DMS53 treated with DMSO at 0.1 percent for 48 hours (cell line): Measurements from ENCODE around the gene EFHC2.
"Not testable (repeated sequence)": the region's sequence is repeated elsewhere in the genome, so short reads cannot be mapped to it uniquely, and the experiment has no call there.

Experiments used
- DNase-seq: peaks from one replicate; lab custom pipeline; 2025; ENCODE audit not compliant: unreplicated experiment; lab: John Stamatoyannopoulos, UW

EFHC2 gene

DNA sequence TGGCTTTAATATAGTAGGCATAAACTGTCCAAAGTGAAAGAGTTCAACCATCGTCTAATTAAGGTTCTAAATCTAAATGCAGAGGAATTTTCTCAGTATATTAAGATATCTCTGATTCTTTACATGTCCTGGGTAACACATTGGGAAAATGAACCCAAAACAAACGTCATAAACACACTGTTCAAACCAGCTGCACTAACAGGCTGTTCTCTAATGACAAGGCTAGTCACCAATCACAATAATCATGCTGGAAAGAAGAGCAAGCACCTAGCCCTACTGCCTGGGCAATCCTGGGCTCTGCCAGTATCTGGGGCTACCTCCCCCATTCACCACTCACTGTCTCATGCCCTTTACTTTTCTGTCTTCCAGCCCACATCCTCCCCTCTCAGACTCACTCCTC is 107.9 kb downstream of the EFHC2 start:
- DNase-seq: no peak

GRCh38 chrX:44234541-44234940 is 108.9 kb downstream of the EFHC2 start:
- DNase-seq: no peak

- no peak for DNase-seq
These were observed 109.4 kb downstream of the EFHC2 start for GRCh38 chrX:44234116-44234515.

DNA sequence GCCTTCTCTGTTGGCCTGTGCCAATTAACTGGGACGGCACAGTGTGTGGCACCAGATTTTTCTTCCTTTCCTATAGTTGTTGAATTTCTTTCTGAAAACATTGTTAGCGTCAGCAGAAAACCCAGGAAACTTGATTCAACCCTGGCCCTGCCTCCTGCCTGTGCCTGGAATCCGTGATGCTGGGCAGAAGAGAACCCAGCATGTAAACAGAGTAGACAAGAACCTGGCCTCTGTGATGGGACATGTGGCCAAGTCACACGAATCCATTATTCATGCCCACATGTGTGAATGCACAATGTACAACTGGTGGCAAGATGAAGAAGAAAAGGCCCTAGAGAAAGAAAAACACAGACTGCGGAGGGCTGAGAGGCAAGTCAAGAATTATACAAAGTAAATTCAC is 111.4 kb downstream of the EFHC2 start:
- no peak for DNase-seq

DNA sequence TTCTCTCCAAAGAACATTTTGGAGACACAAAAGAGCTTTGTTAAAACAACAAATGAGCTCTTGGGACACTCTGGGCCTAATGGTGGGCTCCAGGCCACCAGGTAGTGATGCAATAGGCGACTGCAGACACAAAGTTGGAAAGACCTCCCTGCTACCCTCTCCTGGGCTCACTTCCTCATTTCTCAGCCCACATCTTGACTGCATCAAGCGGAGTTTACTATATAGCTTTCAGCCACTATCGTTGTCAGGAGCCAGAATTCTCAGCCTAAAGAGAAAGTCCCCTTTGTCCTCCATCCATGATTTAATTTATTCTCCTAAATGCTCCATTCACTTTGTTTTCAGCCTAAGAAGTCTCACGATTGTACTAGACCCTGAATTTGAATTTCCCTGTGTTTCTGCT is 114.9 kb downstream of the EFHC2 start:
- DNase-seq: no peak

DNA sequence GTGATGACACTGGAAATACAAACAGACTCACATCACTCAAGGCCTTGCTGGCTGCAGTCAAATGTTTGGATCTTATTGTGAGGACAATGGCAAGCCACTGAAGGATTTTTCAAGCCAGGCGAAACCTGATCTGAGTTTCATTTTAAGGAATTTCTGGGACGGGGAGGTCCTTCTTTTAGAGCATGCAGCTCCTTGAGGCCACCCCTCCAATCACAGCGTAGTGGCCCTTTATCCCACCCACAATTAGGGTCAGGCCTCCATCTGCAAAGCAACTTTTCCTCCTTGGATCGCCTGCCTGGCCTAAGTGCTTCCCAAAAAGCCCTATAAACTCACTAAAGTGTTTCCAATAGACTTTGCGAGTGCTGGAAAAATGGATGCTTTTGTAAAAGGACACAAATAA is 115.5 kb downstream of the EFHC2 start:
- DNase-seq: no peak

GRCh38 chrX:44225667-44226066 is 117.8 kb downstream of the EFHC2 start:
- DNase-seq: no peak

DNA sequence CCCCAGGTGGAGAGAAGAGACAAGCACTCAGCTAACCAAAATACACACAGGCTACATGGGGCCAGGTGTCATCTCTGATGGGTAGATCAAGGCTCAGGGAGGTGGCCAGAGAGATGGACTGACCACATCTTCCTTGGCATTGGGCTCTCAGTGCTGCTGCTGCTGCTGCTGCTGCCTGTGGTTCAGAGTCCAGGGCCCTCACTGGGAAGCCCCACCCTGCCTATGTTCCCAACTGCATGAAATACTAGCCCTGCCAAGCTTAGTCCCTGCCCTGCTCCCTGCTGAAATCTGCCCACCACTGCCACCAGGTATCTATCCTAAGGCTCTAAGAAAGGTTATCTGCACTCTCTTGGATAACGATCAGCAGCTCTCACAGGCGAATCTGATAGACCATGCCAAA is 118.7 kb downstream of the EFHC2 start:
- DNase-seq: no peak

DNA sequence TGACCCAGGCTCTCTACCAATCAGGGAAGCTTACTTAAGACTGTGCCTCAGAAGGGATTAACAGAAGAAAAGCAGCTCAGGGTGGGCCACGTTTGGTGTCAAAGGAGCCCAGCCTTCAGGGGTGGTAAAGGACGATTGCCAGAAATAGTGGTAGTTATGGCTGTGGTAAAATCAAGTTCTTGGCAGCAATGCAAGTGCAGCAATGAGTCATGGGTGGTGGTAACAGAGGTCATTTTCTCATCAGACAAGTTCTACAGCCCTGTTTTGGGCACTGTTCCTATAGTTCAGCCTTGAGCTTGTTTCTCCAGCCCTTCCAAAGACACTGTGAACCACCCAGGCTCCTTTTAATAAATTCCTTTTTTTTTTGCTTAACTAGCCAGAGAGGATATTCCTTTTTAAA is 120.3 kb downstream of the EFHC2 start:
- no peak for DNase-seq

GRCh38 chrX:44218465-44218864 is 125.0 kb downstream of the EFHC2 start:
- DNase-seq: no peak

- no peak for DNase-seq
These were observed 127.3 kb downstream of the EFHC2 start for GRCh38 chrX:44216171-44216570.

DNA sequence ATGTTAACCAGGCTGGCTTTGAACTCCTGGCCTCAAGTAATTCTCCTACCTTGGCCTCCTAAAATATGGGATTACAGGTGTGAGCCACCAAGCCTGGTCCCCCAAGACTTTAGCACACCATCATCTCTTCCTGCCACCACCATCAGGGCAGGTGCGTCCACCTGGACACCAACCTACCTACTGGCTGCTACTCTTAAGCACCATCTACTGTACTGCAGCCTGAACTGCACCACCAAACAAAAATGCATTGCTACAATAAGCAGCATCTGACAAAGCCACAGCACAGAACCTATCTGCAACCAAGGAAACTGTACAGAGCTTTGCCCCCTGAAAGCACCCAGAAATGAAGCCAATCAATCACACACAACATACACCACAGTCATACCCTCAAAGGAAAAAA is 139.7 kb downstream of the EFHC2 start:
- no peak for DNase-seq

DNA sequence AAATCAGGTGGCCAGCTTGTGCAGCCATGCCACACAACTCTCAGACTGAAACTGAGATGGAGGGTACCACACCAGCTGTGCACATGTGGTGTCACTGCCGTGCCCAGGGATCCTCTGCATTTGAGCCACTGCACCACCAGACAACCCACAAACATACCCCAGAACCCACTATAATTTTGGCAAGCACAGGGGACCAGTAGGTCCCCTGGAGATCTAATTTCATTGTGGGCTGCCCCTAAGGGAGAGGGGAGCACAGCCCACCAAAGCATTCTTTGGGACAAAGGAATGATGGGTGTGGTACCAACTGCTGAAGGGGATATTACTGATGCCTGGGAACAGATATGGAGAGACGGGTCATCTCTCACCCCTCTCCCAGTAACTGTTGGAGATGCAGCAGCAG is 140.9 kb downstream of the EFHC2 start:
- DNase-seq: no peak

DNA sequence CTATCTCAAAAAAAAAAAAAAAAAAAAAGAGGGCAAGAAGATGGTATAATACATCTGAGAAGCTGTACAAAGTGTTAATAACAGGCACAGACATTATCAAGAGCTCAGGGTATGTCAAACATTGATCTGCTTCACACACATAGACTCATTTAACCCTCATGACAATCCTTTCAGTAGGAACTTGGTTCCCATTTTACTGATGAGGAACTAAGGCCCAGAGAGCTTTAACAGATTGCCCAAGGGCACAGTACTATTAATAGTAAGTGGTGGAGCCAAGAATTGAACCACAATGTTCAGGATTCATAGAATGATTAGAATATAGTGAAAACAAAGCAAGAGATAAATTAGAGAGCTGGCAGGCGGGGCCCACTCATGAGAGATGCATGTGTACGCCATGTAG is 154.4 kb downstream of the EFHC2 start:
- DNase-seq: no peak

- DNase-seq: not testable (repeated sequence)
These were observed 155.6 kb downstream of the EFHC2 start for GRCh38 chrX:44187915-44188314.

DNA sequence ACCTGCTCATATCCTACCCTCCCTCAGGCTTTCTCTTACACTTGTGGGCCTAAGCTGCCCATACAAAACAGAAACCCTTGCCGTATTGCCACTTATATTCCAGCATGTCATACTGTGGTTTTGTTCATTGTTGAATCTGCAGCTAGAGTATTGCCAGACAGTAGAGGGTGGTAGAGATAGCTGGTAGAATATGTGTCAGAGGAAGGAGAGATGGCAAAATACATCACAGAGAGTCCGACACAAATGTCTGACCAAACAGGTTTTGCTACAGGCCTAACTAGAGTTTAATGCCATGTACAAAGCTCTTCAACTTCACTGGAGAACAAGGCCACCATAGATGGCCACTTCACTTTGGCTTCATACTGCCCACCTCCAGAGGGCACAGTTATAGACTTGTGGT is 160.1 kb downstream of the EFHC2 start:
- DNase-seq: peak; percentile 1

GRCh38 chrX:44178274-44179053 is 165.0 kb downstream of the EFHC2 start:
- DNase-seq: no peak

GRCh38 chrX:44175455-44175854 is 168.0 kb downstream of the EFHC2 start:
- DNase-seq: no peak

GRCh38 chrX:44174061-44174460 is 169.4 kb downstream of the EFHC2 start:
- DNase-seq: no peak

- no peak for DNase-seq
These were observed 170.3 kb downstream of the EFHC2 start for GRCh38 chrX:44173219-44173618.

GRCh38 chrX:44167116-44167515 is 176.4 kb downstream of the EFHC2 start:
- DNase-seq: no peak

DNA sequence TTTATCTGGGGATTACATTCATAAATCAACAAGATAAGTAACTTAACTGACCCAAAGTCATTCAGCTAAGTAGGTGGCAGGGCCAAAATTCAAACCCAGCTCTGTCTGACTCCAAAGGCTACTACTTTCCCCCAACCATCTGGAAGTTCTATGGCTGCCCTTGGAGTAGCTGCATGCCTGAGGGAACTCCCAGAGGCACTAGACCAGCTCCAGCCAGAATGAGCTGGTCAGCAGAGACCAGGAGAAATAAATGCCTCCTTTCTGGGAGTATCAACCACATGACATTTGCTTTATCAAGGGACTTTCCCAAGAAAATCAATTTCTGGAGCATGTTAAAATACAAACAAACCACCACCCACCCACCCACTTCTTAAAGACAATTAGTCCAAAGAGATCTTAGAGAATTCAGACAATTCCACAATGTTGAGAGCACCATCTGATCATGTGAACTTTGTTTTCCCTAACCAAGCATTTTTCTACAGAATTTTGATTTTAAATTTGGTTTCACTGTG is 180.5 kb downstream of the EFHC2 start:
- no peak for DNase-seq

DNA sequence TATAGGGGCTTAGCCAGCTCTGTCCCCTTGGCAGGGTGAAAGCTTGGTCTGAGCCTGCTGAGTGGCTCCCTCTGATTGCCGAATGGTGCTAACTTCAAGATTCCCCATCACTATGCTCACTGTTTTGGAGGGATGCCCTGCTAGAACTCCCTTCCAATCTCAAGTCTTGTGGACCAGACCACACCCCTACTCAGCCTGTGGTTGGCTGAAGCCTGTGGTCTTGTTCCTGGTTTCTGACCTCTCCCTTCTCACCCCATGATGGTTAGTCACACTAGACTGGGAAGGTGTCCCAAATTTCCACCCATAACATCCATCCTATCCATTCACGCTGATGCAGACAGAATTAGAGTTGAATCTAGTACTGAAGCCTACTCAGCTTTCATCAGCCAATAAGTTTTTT is 185.6 kb downstream of the EFHC2 start:
- DNase-seq: no peak
